Measurements from ENCODE around the gene KDM2A. TPM values are rescaled to one million over a fixed set of nuclear protein-coding genes. Genes with fewer than 3 reads are reported as not detected.

KDM2A gene
- total and polyA plus RNA-seq, 2 of the 13 experiments (the other 11 are each of a cell fraction or from before 2014, with no cell fraction given) = 31.3 to 31.4 TPM

DNA sequence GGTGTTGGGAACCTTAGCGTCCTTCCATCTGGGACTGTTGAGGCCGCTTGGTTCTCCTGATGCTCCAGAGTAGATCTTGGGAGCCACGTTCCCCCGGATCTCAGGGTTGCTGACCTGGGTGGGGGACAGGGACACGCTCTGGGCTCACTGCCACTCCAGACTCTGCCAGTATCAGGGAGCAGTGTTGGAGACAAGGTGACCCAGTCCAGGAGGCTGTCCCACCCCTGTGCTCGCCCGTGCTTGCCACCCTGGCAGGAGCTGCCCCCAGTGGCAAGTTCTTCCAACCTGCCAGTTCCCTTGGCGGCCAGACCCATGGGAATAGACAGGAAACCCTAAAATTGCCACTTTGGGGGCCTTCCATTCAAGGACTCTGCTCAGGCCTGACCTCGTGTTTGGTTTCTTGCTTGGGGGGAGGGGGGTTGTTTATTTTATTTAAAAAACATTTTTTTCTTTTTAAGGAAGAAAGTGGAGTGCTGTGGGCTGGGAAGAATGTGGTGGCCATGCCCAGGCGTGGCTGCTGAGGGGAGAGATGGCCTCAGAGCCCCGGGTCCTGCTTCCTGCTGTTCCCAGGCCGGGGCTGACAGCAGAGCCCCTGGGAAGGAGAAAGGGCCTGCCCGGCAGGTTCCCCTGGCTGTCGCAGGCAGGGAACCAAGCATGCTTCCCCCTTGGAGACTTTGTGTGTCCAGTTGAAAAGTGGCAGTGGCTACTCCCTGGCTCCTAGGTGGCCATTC lies 154.4 kb downstream of the KDM2A start:
- FAIRE-seq = no peak
- Histone ChIP-seq H2AFZ (ENCODE audit: low read length) (no peak overlapping the region), H3K27ac (ENCODE audit: extremely low read length, insufficient read depth, low read length) (no peak overlapping the region), H3K4me1 (ENCODE audit: insufficient read depth, low read length) (peaks cover 30% of the 10 kb centered on the region), H3K79me2 (ENCODE audit: insufficient read depth, low read length) (peaks cover 60% of the 10 kb centered on the region), H3K27me3 (ENCODE audit: control insufficient read depth in 1 of 2, insufficient read depth in 2 of 2, low read length in 2 of 2) (no peaks in the 10 kb centered on the region), H3K36me3 (replicated peaks in 1 of 2; ENCODE audit: control insufficient read depth in 1 of 2, insufficient read depth in 2 of 2, low read length in 2 of 2) (peaks cover 13 to 64% of the 10 kb centered on the region in 2 experiments), H3K4me3 (replicated peaks in 1 of 3; ENCODE audit: insufficient read depth in 1 of 3, low read depth in 2 of 3, low read length in 3 of 3) (no peak overlapping the region), H3K9me3 (ENCODE audit: low read length) (no peaks in the 10 kb centered on the region), H3K9ac (ENCODE audit: insufficient read depth, low read depth, low read length) (no peak overlapping the region), H4K20me1 (ENCODE audit: insufficient read depth, low read length) (peaks cover 49% of the 10 kb centered on the region; the same call in 1 of the 2 replicates), H3K4me2 (ENCODE audit: low read depth, low read length) (no peak overlapping the region)
- TF ChIP-seq TCF7 (IDR thresholded peaks at IDR 0.05; ENCODE audit: low read depth) (no peak), GLI4 (CRISPR knock-in tag; IDR thresholded peaks at IDR 0.05; ENCODE audit: borderline replicate concordance) (no peak), CEBPB (IDR thresholded peaks at IDR 0.05; ENCODE audit: borderline replicate concordance, low read depth, low read length) (no peak), YEATS2 (CRISPR knock-in tag; IDR thresholded peaks at IDR 0.05; ENCODE audit: borderline replicate concordance) (no peak), U2AF2 (IDR thresholded peaks at IDR 0.05; ENCODE audit: low read depth, low read length) (no peak), ZNF382 (CRISPR knock-in tag; IDR thresholded peaks at IDR 0.05; ENCODE audit: borderline replicate concordance) (no peak), HOXD1 (CRISPR knock-in tag; IDR thresholded peaks at IDR 0.05) (no peak), MTF2 (CRISPR knock-in tag; IDR thresholded peaks at IDR 0.05; ENCODE audit: borderline replicate concordance) (no peak), CREB1 (IDR thresholded peaks at IDR 0.05) (no peak), CREB1 (CRISPR knock-in tag; IDR thresholded peaks at IDR 0.05) (no peak), ZNF205 (CRISPR knock-in tag; IDR thresholded peaks at IDR 0.05) (no peak), KDM2A (CRISPR knock-in tag; IDR thresholded peaks at IDR 0.05; ENCODE audit: borderline replicate concordance, low read depth) (no peak)
- TF ChIP-seq, protein P1, sequence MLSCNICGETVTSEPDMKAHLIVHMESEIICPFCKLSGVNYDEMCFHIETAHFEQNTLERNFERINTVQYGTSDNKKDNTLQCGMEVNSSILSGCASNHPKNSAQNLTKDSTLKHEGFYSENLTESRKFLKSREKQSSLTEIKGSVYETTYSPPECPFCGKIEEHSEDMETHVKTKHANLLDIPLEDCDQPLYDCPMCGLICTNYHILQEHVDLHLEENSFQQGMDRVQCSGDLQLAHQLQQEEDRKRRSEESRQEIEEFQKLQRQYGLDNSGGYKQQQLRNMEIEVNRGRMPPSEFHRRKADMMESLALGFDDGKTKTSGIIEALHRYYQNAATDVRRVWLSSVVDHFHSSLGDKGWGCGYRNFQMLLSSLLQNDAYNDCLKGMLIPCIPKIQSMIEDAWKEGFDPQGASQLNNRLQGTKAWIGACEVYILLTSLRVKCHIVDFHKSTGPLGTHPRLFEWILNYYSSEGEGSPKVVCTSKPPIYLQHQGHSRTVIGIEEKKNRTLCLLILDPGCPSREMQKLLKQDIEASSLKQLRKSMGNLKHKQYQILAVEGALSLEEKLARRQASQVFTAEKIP (CRISPR knock-in tag; IDR thresholded peaks at IDR 0.05; ENCODE audit: borderline replicate concordance) = no peak
- TF ChIP-seq, protein P2, sequence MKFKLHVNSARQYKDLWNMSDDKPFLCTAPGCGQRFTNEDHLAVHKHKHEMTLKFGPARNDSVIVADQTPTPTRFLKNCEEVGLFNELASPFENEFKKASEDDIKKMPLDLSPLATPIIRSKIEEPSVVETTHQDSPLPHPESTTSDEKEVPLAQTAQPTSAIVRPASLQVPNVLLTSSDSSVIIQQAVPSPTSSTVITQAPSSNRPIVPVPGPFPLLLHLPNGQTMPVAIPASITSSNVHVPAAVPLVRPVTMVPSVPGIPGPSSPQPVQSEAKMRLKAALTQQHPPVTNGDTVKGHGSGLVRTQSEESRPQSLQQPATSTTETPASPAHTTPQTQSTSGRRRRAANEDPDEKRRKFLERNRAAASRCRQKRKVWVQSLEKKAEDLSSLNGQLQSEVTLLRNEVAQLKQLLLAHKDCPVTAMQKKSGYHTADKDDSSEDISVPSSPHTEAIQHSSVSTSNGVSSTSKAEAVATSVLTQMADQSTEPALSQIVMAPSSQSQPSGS (CRISPR knock-in tag; IDR thresholded peaks at IDR 0.05) = no peak
- ATAC-seq = no peak
- intact Hi-C loops (cut with micrococcal nuclease; ENCODE audit: unreplicated experiment) = no loop called here
- WGBS (ENCODE audit: low lambda C conversion rate) = 91% methylated on average over 11 of the region's 14 CpGs
- DNase-seq (ENCODE audit: low spot score) = no peak
- POLR2A ChIA-PET = no interaction called here
- in situ Hi-C loops (cut with HindIII; ENCODE audit: extremely low pct_ligation_motif_present, low pct_unique_long_range_greater_than_20kb) = no loop called here
- CTCF ChIA-PET (ENCODE audit: low intra/inter-chr PET ratio, low total read pairs) = no interaction called here
- BruUV-seq (replicated peaks) = no TSS peak
